Measurements from ENCODE around the gene ADPRHL1. TPM values are rescaled to one million over a fixed set of nuclear protein-coding genes. Genes with fewer than 3 reads are reported as not detected.
A peak's percentile ranks its signal among the peaks of the same experiment; 100 is the strongest.

The ADPRHL1 gene
- total RNA-seq (100 to 1,000 TPM; 381 to 939 (median 762) TPM), polyA plus RNA-seq (100 to 1,000 TPM; 163 to 192 TPM)
- long read RNA-seq, donor 1, transcript ADPRHL1-202 (7 exons, 1,341 nt) = major isoform, 152 of 349 reads
- long read RNA-seq, donor 1, partial matches to known transcripts = 30 of 349 reads
- long read RNA-seq, donor 1, other reads (novel, unspliced or antisense) = 167 of 349 reads
- long read RNA-seq, donor 2, full-length matches to known transcripts = 209 of 507 reads
- long read RNA-seq, donor 2, partial matches to known transcripts = 34 of 507 reads
- long read RNA-seq, donor 2, other reads (novel, unspliced or antisense) = 264 of 507 reads
- long read RNA-seq, donor 3, transcript ADPRHL1-202 (7 exons, 1,341 nt) = major isoform, 262 of 437 reads
- long read RNA-seq, donor 3, partial matches to known transcripts = 62 of 437 reads
- long read RNA-seq, donor 3, other reads (novel, unspliced or antisense) = 113 of 437 reads

DNA sequence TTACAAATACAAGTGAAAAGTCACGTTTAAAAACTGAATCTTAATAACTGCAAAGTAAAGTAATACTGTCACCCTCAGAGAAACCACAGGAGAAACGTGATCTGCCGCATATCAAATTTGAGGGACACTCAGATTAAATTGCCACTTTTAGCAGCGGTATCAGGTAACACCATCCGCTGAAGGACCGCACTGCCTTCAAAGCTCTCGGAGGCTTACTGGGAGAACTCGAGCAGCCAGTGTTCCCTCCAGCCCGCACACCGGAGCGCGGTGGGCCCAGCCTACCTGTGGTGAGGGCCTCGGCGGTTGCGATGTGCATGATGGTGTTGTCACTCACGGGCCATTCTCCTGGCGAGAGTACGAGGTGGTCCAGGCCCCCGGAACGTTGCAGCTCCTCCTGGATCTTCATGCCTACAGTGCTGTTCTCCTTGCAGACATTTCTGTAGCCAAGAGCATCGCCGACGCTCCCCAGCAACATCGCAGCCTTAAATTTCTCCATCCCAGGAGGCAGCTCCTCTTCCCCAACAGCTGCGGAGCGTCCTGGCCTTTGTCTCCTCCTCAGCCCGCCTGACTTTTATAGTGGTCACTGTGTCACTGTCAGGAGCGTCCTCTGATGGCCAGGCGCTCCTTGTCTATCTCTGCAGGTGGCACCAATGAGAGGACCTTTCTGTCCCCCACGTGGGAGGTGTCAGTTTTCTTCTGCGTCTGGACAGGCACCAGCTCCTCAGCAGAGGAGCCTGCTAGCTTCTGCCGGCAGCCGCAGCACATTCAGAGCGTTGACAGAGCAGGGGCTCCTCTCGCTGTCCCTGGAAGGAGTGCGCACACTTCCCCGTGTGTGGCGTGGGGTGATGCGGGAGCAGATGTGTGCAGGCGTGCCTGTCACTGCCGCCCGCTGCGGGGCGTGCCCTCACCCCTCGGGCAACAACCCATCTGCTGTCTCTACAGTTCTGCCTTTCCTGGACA lies at the start of gene ADPRHL1:
Gene ADPRHL1 (minus strand): TSS at position 547 of the 960 bp plus-strand sequence. CDS start 51 bp downstream, at position 496.
- H3K36me3 ChIP-seq = peaks cover 0 to 51% (median 20%) of the 10 kb centered on the region in 9 donors
- TF ChIP-seq, protein P1, sequence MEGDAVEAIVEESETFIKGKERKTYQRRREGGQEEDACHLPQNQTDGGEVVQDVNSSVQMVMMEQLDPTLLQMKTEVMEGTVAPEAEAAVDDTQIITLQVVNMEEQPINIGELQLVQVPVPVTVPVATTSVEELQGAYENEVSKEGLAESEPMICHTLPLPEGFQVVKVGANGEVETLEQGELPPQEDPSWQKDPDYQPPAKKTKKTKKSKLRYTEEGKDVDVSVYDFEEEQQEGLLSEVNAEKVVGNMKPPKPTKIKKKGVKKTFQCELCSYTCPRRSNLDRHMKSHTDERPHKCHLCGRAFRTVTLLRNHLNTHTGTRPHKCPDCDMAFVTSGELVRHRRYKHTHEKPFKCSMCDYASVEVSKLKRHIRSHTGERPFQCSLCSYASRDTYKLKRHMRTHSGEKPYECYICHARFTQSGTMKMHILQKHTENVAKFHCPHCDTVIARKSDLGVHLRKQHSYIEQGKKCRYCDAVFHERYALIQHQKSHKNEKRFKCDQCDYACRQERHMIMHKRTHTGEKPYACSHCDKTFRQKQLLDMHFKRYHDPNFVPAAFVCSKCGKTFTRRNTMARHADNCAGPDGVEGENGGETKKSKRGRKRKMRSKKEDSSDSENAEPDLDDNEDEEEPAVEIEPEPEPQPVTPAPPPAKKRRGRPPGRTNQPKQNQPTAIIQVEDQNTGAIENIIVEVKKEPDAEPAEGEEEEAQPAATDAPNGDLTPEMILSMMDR (IDR thresholded peaks at IDR 0.05) = no peak
- H3K4me3 ChIP-seq = peak within 1 kb of the TSS; percentile 1 to 67 (median 53)
- ATAC-seq (peak; percentile 61 to 83 (median 78)), DNase-seq (peak; percentile 61 to 78)
- H3K27me3 ChIP-seq = no peaks in the 10 kb centered on the region
- H3K27ac ChIP-seq = peak within 1 kb of the TSS; percentile 62 to 93 (median 81)
- peaks cover 13 to 44% (median 18%) of the 10 kb centered on the region in 9 donors for H3K4me1 ChIP-seq
- intact Hi-C loops (cut with DNase I) = loop anchor here in 2 of 10 donors (2.0 to 5.0 kb wide), 3 partner anchors 38 to 51 kb away; partner anchors contain the start of gene DCUN1D2 (in 2 of the 2)
- WGBS, 2 donors = 35 to 56% methylated on average over 45 of the region's 45 CpGs
- H3K9me3 ChIP-seq = no peaks in the 10 kb centered on the region

DNA sequence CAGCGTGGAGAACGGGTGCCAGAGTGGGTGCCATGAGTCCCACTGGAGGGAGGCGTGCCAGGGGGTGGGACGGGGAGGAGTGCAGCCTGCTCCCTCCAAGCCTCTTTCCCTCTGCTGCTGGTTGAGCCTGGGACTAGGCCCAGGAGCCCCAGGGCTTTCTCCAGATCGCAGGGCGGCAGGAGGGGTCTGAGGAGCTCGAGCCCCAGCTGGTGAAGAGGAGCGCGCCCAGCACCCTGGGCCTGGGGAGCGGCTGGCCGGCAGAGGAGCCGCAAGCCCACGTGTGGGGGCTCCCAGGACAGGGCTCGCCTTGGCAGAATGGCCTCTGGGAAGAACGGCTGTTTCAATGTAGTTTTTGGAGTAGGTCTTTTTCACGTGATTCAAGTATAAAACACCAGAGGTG lies 49.4 kb upstream of the ADPRHL1 start:
- H3K27ac ChIP-seq = peak overlapping the region in 4 of 10 donors; percentile 78 to 88 (median 84)
- H3K9me3 ChIP-seq = no peaks in the 10 kb centered on the region
- ATAC-seq = peak in 1 of 8 donors; percentile 44
- TF ChIP-seq, protein P1 (IDR thresholded peaks at IDR 0.05) = no peak
- H3K27me3 ChIP-seq = no peaks in the 10 kb centered on the region
- H3K4me1 ChIP-seq = peaks cover 0 to 44% (median 19%) of the 10 kb centered on the region in 9 donors
- H3K4me3 ChIP-seq = no peak overlapping the region
- no peak for DNase-seq
- H3K36me3 ChIP-seq = peaks cover 0 to 93% (median 54%) of the 10 kb centered on the region in 9 donors
- intact Hi-C loops (cut with DNase I) = loop anchor here in 1 of 10 donors (5.0 kb wide), 1 partner anchor 35 kb away; no protein-coding TSS in a partner anchor
- WGBS, 2 donors = 81 to 85% methylated on average over 16 of the region's 16 CpGs

DNA sequence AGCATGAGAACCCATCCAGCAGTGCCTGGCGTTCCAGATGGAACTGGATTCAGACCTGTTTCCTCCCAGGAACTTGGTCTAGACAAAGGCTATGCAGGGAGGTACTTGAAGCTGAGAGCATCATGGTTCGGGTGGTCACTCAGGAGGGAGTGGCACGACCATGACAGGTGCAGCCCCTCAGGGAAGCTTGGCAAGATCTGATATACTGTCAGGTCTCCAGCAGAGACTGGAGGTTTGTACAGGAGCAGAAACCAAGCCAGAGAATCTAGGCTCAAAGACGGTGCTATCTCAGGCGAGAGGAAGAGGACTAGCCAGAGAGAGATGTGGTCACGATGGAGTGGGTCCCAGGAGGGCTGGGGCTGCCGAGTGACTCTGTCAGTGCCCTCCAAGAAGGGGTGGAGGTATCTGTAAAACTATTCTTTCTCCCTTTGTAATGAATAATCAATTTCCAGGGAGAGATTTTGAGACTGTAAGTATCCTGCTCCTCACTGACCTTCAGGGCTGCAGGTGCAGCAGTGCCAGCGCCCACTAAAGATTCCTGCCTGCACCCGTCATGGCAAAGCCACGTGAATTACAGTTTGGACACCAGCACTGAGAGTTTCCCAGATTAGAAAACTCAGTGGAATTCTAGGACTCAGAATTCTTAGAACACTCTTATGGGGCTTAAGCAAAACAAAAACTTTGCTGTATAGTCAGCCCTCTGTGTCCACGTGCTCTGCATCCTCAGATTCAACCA lies 47.4 kb upstream of the ADPRHL1 start:
- TF ChIP-seq, protein P1 (IDR thresholded peaks at IDR 0.05) = no peak
- H3K4me1 ChIP-seq = peaks cover 0 to 48% (median 32%) of the 10 kb centered on the region in 9 donors
- WGBS, 2 donors = 52 to 60% methylated on average over 11 of the region's 11 CpGs
- DNase-seq (peak; percentile 43 to 50), ATAC-seq (peak; percentile 79 to 96 (median 90))
- H3K27me3 ChIP-seq = no peaks in the 10 kb centered on the region
- H3K27ac ChIP-seq = peak overlapping the region; percentile 11 to 88 (median 62)
- H3K36me3 ChIP-seq = peaks cover 0 to 99% (median 66%) of the 10 kb centered on the region in 9 donors
- no peaks in the 10 kb centered on the region for H3K9me3 ChIP-seq
- intact Hi-C loops (cut with DNase I) = loop anchor here in 2 of 10 donors (1.0 to 5.0 kb wide), 2 partner anchors 33 to 37 kb away; no protein-coding TSS in a partner anchor
- H3K4me3 ChIP-seq = no peak overlapping the region
